ENCODE measurements around the gene BTBD1.

BTBD1 gene

GRCh38 chr15:82993144-82993543 is 73.9 kb downstream of the BTBD1 start:
- DNase-seq (ENCODE audit: low spot score) = no peak

- no peak for DNase-seq (ENCODE audit: low spot score)
These were observed 74.5 kb downstream of the BTBD1 start for GRCh38 chr15:82992436-82992998.

- peak; percentile 67 for DNase-seq (ENCODE audit: low spot score)
These were observed 80.6 kb downstream of the BTBD1 start for GRCh38 chr15:82986442-82986780.

- DNase-seq (ENCODE audit: low spot score) = peak; percentile 99
These were observed 81.2 kb downstream of the BTBD1 start, which contains the start of gene RAMAC for GRCh38 chr15:82985688-82986441. Gene RAMAC, plus strand, starts transcription at chr15:82986210. Its CDS starts 2,809 bp downstream, at chr15:82989019.

- DNase-seq (ENCODE audit: low spot score) = no peak
These were observed 86.1 kb downstream of the BTBD1 start for GRCh38 chr15:82980981-82981380.

GRCh38 chr15:82979726-82980125 is 87.3 kb downstream of the BTBD1 start:
- DNase-seq (ENCODE audit: low spot score) = no peak

- DNase-seq (ENCODE audit: low spot score) = no peak
These were observed 88.6 kb downstream of the BTBD1 start for GRCh38 chr15:82978438-82978837.

GRCh38 chr15:82977076-82977475 is 90.0 kb downstream of the BTBD1 start:
- no peak for DNase-seq (ENCODE audit: low spot score)

- no peak for DNase-seq (ENCODE audit: low spot score)
These were observed 94.1 kb downstream of the BTBD1 start for GRCh38 chr15:82972990-82973389.

GRCh38 chr15:82971218-82971984 is 95.7 kb downstream of the BTBD1 start:
- no peak for DNase-seq (ENCODE audit: low spot score)

GRCh38 chr15:82970696-82971095 is 96.4 kb downstream of the BTBD1 start:
- no peak for DNase-seq (ENCODE audit: low spot score)

- DNase-seq (ENCODE audit: low spot score) = no peak
These were observed 96.9 kb downstream of the BTBD1 start for GRCh38 chr15:82970078-82970686.

GRCh38 chr15:82969353-82969752 is 97.7 kb downstream of the BTBD1 start:
- no peak for DNase-seq (ENCODE audit: low spot score)

- DNase-seq (ENCODE audit: low spot score) = no peak
These were observed 99.0 kb downstream of the BTBD1 start for GRCh38 chr15:82968066-82968465.

- DNase-seq (ENCODE audit: low spot score) = no peak
These were observed 100.4 kb downstream of the BTBD1 start for GRCh38 chr15:82966671-82967071.
